HG03432 (cell line): ENCODE measurements around the gene DAB2IP.

ENCODE experiments used
- ATAC-seq: cut with Tn5 transposase; IDR thresholded peaks from one replicate; pipeline ENCODE4 v1.9.1; 2021; ENCODE audit warnings: mild to moderate bottlenecking, moderate library complexity; ENCODE audit not compliant: unreplicated experiment

Gene DAB2IP

DNA sequence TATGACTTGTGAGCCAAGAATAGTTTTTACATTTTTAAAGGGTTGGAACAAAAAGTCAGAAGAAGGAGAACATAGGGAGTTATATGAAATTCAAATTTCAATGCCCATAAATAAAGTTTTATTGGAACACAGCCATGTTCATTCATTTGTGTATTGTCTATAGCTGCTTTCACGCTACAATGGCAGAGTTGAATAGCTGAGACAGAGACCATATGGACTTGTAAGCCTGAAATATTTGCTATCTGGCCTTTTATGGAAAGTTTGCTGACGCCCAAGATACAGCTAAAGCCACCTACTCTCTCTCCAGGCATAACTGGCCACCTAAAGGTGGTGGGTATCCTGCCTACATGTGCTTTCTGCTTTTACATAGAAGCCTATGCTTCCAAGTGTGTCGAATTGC lies 10.9 kb downstream of the DAB2IP start:
- ATAC-seq: no peak

DNA sequence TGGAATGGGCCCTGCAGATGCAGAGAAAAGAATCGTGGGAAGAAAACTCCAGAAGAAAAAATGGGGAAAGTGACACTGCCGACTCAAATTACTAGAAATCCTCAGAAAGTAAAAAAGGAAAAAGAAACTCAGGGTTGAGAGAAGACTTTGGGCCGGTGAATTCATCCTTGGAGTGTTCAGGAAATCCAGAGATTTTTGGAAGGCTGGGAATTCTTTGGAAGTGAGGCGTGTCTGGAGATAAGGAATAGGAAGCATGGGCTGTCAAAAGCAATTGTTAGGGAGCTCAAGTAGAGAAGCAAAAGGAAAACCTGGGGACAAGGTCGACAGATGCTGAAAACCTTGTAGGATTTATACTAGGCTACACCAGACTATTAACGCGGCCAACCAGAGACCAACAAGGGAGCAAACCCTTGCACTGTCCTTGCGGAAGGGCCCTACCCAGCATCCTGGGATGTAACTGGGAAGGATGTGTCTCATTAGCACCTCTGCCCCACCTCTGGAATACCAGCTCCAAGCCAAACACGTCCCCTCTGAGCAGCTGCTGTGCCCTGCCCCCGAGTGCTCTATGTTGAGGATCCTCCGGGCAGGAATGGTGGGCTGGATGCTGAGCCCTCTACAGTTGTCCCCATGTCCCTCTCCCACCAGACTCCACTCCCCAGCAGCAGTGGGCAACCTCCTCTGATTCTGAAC lies 11.6 kb downstream of the DAB2IP start:
- no peak for ATAC-seq

DNA sequence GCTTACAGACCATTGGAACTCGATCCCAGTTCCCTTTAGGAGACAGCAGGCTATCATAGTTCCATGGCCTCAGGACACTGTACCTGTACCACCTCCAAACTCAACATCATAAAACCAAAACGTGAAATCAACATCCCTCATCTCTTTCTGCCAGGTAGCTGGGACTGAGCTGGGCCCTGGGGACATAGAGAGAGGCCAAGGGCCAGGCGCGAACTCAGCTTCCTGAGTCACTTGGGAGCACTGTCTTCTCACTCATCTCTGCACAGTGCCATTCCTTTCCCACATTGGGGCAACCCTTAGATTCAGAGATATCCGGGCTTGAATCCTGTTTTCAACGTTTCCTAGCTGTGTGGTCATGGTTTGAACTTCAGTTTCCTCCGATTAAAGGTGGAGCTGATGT lies 12.2 kb downstream of the DAB2IP start:
- ATAC-seq: no peak

DNA sequence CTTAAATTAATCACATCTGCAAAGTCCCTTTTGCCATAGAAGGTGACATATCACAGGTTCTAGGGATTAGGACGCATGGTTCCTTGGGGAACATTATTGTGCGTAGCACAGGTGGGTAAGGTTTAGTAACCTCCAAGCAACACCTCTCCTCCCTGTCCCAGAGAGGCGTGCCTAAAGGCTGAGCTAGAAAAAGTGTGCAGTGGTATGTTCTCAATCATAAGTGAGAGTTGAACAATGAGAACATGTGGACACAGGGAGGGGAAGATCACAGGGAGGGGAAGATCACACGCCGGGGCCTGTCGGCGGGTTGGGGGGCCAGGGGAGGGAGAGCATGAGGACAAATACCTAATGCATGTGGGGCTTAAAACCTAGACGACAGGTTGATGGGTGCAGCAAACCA lies 14.9 kb downstream of the DAB2IP start:
- ATAC-seq: no peak

DNA sequence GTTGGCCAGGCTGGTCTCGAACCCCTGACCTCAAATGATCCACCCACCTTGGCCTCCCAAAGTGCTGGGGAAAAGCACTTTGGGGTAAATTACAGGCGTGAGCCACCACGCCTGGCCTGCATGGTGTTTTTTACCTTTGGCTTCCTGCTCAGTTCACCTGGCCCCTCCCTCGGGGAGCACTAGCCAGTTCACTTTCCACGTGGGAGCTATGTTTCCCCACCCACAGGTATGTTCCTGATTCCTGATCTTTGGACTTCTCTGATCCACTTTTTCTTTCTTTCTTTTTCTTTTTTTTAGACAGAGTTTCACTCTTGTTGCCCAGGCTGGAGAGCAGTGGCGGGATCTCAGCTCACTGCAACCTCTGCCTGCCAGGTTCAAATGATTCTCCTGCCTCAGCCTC lies 15.8 kb downstream of the DAB2IP start:
- no peak for ATAC-seq

DNA sequence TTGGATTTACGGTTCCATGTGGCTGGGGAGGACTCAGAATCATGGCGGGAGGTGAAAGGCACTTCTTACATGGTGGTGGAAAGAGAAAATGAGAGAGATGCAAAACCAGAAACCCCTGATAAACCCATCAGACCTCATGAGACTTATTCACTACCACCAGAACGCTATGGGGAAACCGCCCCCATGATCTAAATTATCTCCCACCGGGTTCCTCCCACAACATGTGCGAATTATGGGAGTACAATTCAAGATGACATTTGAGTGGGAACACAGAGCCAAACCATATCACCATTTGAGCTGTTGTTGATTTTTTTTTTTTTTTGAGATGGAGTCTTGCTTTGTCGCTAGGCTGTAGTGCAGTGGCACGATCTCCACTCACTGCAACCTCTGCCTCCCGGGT lies 16.5 kb downstream of the DAB2IP start:
- no peak for ATAC-seq

DNA sequence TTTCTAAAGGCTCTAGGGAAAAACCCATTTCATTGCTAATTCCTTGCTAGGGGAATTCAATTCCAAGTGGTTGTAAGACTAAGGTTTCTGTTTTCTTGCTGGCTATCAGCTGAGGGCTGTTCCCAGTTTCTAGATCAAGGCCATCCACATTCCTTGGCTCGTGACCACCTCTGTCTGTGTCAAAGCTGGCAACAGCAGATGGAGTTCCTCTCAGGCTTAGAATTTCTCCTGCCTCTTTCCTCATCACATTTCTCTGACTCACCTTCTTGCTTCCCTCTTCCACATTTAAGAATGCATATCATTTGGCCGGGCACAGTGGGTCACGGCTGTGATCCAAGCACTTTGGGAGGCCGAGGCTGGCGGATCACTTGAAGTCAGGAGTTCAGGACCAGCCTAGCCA lies 19.0 kb downstream of the DAB2IP start:
- ATAC-seq: no peak

DNA sequence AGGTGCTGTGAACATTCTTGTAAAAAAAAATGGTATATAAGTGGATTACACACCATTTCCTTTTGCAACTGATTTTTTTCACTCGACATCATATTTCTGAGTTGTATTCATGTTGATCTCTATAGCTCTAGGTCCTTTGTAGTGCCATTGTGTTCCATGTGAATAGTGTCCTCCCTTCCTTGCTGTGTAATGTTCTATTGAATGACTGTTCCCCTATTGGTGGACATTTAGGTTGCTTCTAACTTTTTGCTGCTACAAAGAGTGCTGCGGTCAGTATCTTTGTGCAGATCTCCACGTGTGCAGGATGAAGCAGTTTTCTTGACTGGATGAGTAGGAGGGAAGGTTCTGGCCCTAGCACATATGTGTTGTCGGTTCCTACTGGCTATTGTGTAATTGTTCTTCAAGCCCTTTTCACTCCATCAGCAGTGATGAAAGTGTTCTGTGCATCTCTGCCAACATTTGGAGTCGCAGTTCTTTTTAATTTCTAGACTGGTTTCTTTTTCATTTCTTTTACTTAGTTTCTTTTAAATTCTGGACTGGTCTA lies 20.2 kb downstream of the DAB2IP start:
- no peak for ATAC-seq

DNA sequence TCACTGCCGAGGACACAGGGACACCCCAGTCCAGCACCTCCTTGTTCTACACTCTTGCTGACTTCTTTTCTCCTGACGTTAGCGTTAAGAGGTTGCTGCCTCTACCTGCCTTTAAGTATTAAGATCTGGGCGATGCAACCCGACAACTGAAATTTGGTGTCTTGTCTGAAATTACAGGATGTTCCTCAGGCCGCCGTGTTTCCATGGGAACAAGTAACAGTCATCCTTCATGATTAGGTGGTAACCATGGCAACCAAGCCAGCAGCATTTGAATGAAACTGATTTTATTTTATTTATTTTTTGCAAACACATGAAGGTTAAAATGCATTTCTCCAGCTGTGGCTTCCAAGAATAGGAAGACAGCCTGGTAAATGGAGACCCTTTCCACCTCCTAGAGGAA lies 20.8 kb downstream of the DAB2IP start:
- ATAC-seq: no peak

DNA sequence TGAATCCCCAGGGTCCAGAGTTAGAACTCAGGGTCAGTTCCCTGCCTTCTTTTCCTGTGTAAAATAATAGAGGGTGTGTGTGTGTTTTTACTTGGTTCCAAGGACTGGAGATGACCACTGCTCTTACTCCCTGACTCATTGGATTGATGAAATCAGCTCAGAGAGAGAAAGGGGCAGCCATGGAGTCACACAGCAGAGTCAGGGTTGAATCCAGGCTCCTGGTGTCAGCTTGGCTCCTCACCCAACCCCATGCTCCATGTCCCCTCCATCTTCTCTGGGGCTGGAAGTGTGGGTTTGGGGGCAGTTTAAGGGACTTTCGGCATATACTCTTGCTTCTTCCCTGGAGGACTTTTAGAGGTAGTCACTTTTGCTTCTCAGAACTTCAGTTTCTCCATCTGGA lies 21.6 kb downstream of the DAB2IP start:
- no peak for ATAC-seq

DNA sequence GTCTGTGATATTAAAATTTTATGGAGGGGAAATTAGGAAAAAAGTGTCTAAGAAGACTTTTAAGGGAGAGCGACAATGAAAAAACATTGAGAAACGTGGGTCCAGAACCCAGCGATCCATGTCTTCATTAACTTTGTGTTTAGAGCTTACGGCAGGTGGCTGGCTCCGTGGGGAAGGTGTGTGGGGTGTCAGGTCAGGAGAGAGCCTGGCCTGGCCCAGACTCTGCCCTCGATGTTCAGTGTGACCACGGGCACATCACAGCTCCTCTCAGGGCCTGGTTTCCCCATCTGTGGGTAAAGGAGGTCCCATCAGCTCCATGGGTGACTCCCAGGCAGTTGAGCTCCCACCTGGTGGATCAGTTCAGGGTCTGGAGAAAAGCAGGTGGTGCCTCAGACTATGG lies 22.1 kb downstream of the DAB2IP start:
- ATAC-seq: no peak

DNA sequence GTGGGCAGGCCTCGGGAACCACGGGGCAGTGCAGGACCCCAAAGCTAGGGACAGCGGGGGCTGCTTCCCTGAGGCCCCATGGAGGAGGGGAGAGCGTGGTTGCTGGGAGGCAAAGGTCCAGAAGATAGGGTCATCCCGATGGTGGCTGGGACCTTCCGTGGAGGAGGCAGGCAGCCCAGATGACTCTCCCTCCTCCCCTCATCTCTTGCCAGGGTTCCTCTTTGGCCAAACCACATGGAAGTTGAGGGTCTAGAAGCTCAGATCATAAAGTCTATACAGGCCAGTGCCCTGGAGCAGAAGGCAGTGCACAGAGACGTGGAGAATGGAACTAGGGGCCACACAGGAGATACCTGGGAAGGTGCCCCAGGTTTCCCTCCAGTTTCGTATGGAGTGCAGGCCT lies 22.6 kb downstream of the DAB2IP start:
- no peak for ATAC-seq

DNA sequence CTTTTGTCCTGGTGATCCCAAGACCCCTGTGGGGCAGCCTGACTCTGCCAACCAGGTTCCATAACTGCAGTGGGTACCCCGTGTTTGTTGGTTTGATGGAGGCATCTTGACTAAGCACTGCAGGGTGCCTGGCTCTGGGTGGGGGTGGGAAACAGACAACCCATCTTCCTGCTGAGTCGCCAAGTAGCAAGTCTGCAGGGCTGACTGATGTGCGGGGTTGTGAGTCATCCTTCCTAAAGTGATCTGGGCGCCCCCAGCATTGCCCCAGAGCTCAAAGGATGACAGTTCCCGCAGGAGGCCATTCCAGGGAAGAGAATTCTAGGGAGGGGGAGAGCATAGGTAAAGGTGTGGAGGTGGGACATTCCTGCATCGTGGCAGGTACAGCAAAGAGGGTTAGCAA lies 23.5 kb downstream of the DAB2IP start:
- ATAC-seq: no peak

DNA sequence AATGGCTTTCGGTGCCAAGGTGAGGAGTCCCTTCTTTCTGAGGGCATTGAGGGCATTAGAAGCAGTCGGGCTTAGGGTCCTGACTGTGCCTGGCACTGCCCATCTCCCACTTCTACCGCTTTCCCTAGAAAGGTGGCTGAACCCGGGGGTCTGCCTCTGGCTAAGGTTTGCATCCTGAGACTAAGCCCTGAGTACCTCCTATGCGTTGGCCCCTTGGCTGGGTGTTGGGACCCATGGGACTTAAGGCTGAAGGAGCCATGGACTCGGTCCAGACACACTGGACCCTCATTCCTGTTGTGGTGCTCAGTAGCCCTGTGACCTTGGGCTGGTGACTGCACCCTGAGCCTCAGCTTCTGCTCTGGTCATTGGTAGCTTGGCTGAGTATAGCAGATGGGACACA lies 23.9 kb downstream of the DAB2IP start:
- ATAC-seq: no peak

DNA sequence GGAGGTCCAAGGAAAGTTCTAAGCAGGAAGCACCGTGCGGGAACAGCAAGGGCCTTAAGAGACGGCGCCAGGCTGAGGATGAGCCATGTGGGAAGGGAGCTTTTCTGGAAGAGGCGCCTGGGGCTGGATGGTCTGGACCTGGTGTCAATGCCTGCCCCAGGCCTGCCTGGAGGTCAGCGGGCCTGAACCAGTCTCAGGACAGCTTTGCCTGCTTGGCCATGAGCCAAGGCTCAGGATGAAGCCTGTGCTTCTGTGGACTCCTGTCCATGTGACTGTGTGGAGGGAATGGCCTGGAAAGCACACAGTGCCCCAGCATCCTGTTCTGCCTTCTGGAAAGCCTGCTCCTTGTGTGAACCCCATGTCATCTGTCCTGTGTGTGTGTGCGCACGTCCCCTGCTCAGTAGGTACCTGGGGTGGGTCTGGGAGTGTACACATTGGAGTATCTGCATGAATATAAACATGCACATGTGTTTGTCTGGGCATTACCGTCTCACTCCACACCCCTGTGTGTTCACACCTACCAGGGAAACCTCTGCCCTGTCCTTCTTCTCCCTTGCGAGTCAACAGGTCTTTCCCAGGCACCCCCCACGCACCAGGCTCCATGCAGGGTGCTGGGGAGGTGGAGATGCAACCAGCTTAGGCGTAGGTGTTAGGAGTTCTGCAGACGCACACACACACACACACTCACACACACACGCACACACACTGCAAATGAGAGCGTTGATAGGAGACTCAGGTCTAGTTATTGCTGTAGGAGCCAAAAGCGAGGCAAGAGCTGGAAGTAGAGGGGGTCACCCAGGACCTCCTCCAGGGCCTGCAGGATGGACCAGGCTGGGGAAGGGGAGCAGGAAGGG lies 24.8 kb downstream of the DAB2IP start:
- no peak for ATAC-seq

DNA sequence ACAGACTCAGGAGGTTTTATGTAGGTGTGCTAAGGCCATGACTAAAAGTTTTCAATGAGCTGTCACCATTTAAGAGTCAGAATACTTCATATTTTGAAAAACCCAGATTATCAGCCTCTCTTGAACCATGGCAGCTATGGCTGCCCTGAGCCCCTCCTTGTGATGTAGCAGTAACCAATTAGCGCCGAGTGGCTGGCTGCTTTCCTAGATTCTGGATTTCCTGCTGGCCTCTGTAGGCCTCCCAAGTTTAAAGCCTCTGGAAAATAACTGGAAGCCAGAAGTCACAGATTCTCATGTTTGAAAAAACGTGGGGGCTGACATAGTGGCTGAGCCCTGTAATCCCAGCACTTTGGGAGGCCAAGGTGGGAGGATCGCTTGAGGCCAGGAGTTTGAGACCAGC lies 25.5 kb downstream of the DAB2IP start:
- ATAC-seq: no peak

DNA sequence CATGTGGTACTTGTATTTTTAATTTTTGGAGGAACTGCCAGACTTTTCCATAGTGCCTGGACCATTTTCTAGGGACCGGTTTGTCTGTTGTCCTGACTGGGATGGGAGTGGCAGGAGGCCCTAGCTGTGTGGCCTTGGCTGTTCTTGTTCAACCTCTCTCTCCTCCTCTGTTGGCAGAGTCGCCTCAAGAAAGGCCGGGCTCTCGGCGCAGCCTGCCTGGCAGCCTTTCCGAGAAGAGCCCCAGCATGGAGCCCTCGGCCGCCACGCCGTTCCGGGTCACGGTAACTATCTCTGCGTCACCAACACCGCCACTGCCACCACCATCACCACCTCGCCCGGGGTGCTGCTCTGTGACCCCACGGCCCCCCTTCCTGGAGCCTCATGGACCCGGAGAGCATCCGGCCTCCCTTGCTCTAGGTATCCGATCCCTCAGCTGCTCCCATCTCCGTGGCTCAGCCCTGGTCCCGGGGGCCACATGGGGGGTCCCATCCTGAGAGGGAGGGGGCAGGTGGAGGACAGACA lies 27.1 kb downstream of the DAB2IP start:
- ATAC-seq: no peak

DNA sequence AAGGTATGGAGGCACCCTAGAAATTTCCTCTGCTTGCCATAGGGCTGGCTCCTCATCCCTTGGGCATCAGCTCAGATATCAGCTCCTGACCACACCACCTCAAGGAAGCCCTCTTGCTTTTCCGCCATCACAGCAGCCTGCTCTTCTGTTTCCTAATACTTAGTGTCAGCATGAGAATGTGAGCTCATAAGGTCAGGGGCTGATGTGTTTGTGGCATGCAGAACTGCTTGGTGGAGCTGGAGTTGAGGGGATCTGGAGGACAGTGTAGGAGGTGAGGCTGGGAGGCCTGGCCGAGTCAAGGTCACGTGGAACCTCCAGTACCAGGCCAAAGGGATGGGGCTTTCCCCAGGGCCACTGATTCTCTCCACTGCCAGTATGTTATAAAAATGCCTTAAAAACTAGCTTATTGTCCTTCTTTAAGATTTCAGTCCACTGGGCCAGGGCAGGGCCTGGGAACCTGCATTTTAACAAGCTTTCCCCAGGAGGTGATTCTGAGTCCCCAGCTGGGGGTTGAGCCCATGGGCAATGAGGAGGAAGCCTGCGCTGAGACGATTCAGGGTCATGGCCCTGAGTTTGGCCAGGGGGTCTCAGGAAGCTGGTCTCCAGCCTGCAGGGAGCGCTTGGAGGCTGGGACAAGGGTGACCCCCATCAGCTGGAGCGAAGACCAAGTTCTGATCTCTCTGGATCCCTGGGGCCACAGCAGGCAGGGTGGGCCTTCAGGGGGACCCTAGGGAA lies 28.6 kb downstream of the DAB2IP start:
- no peak for ATAC-seq

DNA sequence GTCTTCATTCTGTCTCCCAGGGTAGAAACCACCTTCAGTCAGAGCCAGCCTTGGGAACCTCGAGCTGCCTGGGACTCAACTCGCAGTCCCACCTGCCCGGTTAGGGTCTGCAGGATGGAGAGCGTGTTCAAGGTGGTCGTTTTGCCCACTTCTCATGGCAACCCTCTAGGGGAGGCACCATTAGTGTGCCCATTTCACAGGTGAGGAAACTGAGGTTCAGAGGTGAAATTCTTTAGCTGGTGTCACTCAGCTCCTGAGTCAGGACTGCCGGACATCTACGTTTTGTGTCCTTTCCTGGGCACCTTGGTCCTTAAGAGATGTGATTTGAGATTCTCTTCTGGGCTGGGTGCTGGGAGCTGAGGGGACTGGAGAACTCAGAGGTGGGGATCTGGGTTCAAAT lies 30.0 kb downstream of the DAB2IP start:
- ATAC-seq: no peak

DNA sequence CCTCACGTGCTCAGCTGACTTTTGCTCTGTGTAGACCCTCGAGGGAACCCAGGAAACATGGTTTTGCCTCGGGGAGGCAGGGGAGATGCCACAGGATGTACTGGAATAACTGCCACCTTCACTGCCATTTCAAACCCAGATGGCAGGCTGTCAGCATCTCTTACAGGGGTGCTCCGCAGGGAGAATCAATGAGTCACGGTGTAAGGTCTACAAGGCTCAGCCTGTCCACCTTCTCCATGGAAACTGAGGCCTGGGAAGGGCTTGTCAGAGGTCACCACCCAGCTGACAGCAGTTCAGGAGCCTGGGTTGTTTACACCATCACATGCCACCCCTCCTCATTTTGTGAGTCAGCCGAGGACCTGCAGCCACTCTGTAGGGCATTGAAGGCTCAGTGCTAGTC lies 30.8 kb downstream of the DAB2IP start:
- ATAC-seq: no peak

DNA sequence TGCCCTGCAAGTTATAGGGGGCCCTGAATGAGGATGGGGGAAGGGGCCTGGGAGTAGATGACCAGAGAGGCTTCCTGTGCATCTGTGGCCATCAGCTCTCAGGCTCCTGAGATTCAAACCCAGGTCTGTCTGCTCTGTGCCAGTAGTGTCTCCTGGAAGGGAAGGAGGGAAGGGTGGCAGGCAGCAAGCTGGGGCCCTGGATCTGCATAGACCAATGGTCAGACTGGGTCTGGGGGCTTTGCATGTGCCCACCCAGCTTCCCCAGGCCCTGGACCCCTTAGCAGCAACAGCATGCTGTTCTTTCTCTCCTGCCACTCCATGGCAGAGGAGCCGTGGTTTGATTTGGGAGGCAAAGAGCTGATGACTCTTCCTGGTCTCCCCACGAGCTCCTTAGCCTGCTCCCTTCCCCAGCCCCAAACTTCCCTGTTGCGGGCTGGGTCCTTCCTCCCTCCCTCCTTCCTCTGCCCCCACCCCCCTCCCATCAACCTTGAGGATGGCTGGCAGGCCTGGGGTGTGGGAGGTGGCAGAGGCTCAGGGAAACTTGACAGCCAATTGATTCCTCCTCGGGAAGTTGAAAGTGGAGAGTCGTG lies 31.6 kb downstream of the DAB2IP start:
- no peak for ATAC-seq
